ENCODE measurements around the gene BST1. TPM values are rescaled to one million over a fixed set of nuclear protein-coding genes. Genes with fewer than 3 reads are reported as not detected.

BST1 gene
- total RNA-seq, 1 experiment from 2014 or later = 3.0 TPM

- intact Hi-C loops (cut with micrococcal nuclease; ENCODE audit: unreplicated experiment) = no loop called here
These were observed 14.2 kb downstream of the BST1 start for GRCh38 chr4:15717086-15717485.

GRCh38 chr4:15717657-15718416, 15.0 kb downstream of the BST1 start:
- POLR2A ChIA-PET = no interaction called here
- Histone ChIP-seq H3K4me3 (ENCODE audit: low read depth in 2 of 2, low read length in 2 of 2) (no peak overlapping the region), H3K27ac (ENCODE audit: low read length) (no peak overlapping the region), H3K36me3 (ENCODE audit: control insufficient read depth, insufficient read depth, low read length) (no peaks in the 10 kb centered on the region), H3K27me3 (ENCODE audit: control insufficient read depth, insufficient read depth, low read length) (no peaks in the 10 kb centered on the region), H3K9me3 (ENCODE audit: control insufficient read depth, insufficient read depth, low read depth, low read length) (no peaks in the 10 kb centered on the region), H3K4me1 (ENCODE audit: control insufficient read depth, insufficient read depth, low read length) (no peaks in the 10 kb centered on the region)
- no TSS peak for BruUV-seq (replicated peaks)
- no peak for DNase-seq (ENCODE audit: low read depth, low spot score)
- CTCF ChIA-PET = no interaction called here
- in situ Hi-C loops (cut with HindIII; ENCODE audit: low pct_unique_long_range_greater_than_20kb, low sequenced_read_pairs) (no loop called here), intact Hi-C loops (cut with micrococcal nuclease; ENCODE audit: unreplicated experiment) (no loop called here)
- TF ChIP-seq SIN3A (IDR thresholded peaks at IDR 0.05; ENCODE audit: borderline replicate concordance, insufficient read depth, low read depth, low read length) (no peak), TCF7L2 (IDR thresholded peaks at IDR 0.05; ENCODE audit: low read depth, low read length) (no peak), POLR2AphosphoS5 (IDR thresholded peaks at IDR 0.05; ENCODE audit: low read depth, low read length) (no peak)
- TF ChIP-seq, protein P1, sequence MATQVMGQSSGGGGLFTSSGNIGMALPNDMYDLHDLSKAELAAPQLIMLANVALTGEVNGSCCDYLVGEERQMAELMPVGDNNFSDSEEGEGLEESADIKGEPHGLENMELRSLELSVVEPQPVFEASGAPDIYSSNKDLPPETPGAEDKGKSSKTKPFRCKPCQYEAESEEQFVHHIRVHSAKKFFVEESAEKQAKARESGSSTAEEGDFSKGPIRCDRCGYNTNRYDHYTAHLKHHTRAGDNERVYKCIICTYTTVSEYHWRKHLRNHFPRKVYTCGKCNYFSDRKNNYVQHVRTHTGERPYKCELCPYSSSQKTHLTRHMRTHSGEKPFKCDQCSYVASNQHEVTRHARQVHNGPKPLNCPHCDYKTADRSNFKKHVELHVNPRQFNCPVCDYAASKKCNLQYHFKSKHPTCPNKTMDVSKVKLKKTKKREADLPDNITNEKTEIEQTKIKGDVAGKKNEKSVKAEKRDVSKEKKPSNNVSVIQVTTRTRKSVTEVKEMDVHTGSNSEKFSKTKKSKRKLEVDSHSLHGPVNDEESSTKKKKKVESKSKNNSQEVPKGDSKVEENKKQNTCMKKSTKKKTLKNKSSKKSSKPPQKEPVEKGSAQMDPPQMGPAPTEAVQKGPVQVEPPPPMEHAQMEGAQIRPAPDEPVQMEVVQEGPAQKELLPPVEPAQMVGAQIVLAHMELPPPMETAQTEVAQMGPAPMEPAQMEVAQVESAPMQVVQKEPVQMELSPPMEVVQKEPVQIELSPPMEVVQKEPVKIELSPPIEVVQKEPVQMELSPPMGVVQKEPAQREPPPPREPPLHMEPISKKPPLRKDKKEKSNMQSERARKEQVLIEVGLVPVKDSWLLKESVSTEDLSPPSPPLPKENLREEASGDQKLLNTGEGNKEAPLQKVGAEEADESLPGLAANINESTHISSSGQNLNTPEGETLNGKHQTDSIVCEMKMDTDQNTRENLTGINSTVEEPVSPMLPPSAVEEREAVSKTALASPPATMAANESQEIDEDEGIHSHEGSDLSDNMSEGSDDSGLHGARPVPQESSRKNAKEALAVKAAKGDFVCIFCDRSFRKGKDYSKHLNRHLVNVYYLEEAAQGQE (IDR thresholded peaks at IDR 0.05; ENCODE audit: insufficient read depth in 1 of 2, low read depth in 2 of 2, low read length in 1 of 2) = no peak
- TF ChIP-seq, protein P2, sequence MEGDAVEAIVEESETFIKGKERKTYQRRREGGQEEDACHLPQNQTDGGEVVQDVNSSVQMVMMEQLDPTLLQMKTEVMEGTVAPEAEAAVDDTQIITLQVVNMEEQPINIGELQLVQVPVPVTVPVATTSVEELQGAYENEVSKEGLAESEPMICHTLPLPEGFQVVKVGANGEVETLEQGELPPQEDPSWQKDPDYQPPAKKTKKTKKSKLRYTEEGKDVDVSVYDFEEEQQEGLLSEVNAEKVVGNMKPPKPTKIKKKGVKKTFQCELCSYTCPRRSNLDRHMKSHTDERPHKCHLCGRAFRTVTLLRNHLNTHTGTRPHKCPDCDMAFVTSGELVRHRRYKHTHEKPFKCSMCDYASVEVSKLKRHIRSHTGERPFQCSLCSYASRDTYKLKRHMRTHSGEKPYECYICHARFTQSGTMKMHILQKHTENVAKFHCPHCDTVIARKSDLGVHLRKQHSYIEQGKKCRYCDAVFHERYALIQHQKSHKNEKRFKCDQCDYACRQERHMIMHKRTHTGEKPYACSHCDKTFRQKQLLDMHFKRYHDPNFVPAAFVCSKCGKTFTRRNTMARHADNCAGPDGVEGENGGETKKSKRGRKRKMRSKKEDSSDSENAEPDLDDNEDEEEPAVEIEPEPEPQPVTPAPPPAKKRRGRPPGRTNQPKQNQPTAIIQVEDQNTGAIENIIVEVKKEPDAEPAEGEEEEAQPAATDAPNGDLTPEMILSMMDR (IDR thresholded peaks at IDR 0.05) = no peak
- ATAC-seq = no peak

More at GRCh38 chr4:15717086-15717485, 14.2 kb downstream of the BST1 start:
- DNase-seq (ENCODE audit: low read depth, low spot score) (no peak), ATAC-seq (no peak)
- ChIA-PET CTCF (no interaction called here), POLR2A (no interaction called here)
- Histone ChIP-seq H3K4me1 (ENCODE audit: control insufficient read depth, insufficient read depth, low read length) (no peaks in the 10 kb centered on the region), H3K4me3 (ENCODE audit: low read depth in 2 of 2, low read length in 2 of 2) (no peak overlapping the region), H3K27me3 (ENCODE audit: control insufficient read depth, insufficient read depth, low read length) (no peaks in the 10 kb centered on the region), H3K36me3 (ENCODE audit: control insufficient read depth, insufficient read depth, low read length) (no peaks in the 10 kb centered on the region), H3K9me3 (ENCODE audit: control insufficient read depth, insufficient read depth, low read depth, low read length) (no peaks in the 10 kb centered on the region), H3K27ac (ENCODE audit: low read length) (no peak overlapping the region)
- in situ Hi-C loops (cut with HindIII; ENCODE audit: low pct_unique_long_range_greater_than_20kb, low sequenced_read_pairs) = no loop called here
- TF ChIP-seq POLR2AphosphoS5 (IDR thresholded peaks at IDR 0.05; ENCODE audit: low read depth, low read length) (no peak), SIN3A (IDR thresholded peaks at IDR 0.05; ENCODE audit: borderline replicate concordance, insufficient read depth, low read depth, low read length) (no peak), TCF7L2 (IDR thresholded peaks at IDR 0.05; ENCODE audit: low read depth, low read length) (no peak)
- TF ChIP-seq, protein P2 (IDR thresholded peaks at IDR 0.05) = no peak
- TF ChIP-seq, protein P1 (IDR thresholded peaks at IDR 0.05; ENCODE audit: insufficient read depth in 1 of 2, low read depth in 2 of 2, low read length in 1 of 2) = no peak
- BruUV-seq (replicated peaks) = no TSS peak
